NB4 (cell line): ENCODE data around the gene CALN1.

ENCODE experiments used
- POLR2A ChIP-seq: IDR thresholded peaks from 2 replicates; pipeline ENCODE4 v1.6.1; 2011; ENCODE audit warnings: mild to moderate bottlenecking; ENCODE audit not compliant: insufficient read length; ENCODE audit errors: extremely low read depth
- TF ChIP-seq, protein P1 (sequence below): IDR thresholded peaks from one replicate; pipeline ENCODE4 v1.5.1; 2012; ENCODE audit warnings: low read depth, low read length
- TF ChIP-seq, protein P2 (sequence below): IDR thresholded peaks from 2 replicates; pipeline ENCODE4 v1.6.1; 2011; ENCODE audit warnings: low read depth, low read length

DNA sequence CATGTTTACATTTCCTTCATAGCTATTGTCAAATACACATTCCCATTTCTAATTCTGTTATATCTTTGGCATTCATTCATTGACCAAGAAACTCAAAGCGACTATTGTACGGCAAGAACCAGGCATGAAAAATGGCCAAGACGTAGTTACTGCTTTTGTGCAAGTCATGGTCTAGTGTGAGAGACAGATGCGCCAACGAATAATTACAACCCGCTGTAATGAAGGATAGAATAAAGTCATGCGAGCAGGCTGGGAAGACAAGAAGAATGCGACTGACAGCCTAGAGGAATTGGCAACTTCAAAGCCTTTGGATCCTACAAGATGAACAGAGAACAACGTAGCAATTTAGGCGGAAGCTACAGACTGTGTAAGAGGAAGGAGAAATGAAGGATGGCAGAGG lies 221.2 kb downstream of the CALN1 start:
- TF ChIP-seq, protein P1, sequence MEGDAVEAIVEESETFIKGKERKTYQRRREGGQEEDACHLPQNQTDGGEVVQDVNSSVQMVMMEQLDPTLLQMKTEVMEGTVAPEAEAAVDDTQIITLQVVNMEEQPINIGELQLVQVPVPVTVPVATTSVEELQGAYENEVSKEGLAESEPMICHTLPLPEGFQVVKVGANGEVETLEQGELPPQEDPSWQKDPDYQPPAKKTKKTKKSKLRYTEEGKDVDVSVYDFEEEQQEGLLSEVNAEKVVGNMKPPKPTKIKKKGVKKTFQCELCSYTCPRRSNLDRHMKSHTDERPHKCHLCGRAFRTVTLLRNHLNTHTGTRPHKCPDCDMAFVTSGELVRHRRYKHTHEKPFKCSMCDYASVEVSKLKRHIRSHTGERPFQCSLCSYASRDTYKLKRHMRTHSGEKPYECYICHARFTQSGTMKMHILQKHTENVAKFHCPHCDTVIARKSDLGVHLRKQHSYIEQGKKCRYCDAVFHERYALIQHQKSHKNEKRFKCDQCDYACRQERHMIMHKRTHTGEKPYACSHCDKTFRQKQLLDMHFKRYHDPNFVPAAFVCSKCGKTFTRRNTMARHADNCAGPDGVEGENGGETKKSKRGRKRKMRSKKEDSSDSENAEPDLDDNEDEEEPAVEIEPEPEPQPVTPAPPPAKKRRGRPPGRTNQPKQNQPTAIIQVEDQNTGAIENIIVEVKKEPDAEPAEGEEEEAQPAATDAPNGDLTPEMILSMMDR, result no peak
- no peak for TF ChIP-seq POLR2A
- TF ChIP-seq, protein P2, sequence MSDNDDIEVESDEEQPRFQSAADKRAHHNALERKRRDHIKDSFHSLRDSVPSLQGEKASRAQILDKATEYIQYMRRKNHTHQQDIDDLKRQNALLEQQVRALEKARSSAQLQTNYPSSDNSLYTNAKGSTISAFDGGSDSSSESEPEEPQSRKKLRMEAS, result no peak
